K562 (cell line): ENCODE data around the gene TRERF1. TPM values are rescaled to one million over a fixed set of nuclear protein-coding genes. Genes with fewer than 3 reads are reported as not detected.

ENCODE experiments used
- DMBX1 ChIP-seq: fragments of 250-450 bp; sonication (Bioruptor Pico); IDR thresholded peaks from 2 replicates; pipeline ENCODE4 v1.8.0; 2022; ENCODE audit warnings: inconsistent platforms, mild to moderate bottlenecking, moderate library complexity, borderline replicate concordance
- FOXK1 ChIP-seq: sonication (generic); formaldehyde crosslinking; IDR thresholded peaks from 2 replicates; pipeline ENCODE4 v1.8.0; 2022; ENCODE audit warnings: missing genetic modification reagents, mild to moderate bottlenecking, borderline replicate concordance
- GABPB1 ChIP-seq: sonication (generic); formaldehyde crosslinking; IDR thresholded peaks from 2 replicates; pipeline ENCODE4 v1.8.0; 2022; ENCODE audit warnings: mild to moderate bottlenecking, missing genetic modification reagents
- ID3 ChIP-seq, 2 experiments: fragments of 250-450 bp in 1 of 2; fragments of 450-650 bp in 1 of 2; sonication (Bioruptor Pico) in 1 of 2; IDR thresholded peaks; 2 replicates each; pipeline versions ENCODE4 v1.6.1 to v1.8.0; 2016 to 2021; ENCODE audit warnings: mild to moderate bottlenecking in 2 of 2, moderate library complexity in 2 of 2, missing compliant biosample characterization in 1 of 2, missing genetic modification characterization in 1 of 2
- MBD1 ChIP-seq: fragments of 250-450 bp; sonication (Bioruptor Pico); IDR thresholded peaks from 2 replicates; pipeline ENCODE4 v1.8.0; 2022; ENCODE audit warnings: inconsistent platforms
- MCM3 ChIP-seq: fragments of 450-650 bp; IDR thresholded peaks from 2 replicates; pipeline ENCODE4 v1.6.1; 2016
- MED1 ChIP-seq: sonication (generic); formaldehyde crosslinking; IDR thresholded peaks from 2 replicates; pipeline ENCODE4 v1.8.1; 2023; ENCODE audit warnings: missing genetic modification reagents, borderline replicate concordance
- NUFIP1 ChIP-seq: fragments of 450-650 bp; IDR thresholded peaks from 2 replicates; pipeline ENCODE4 v1.6.1; 2018; ENCODE audit not compliant: partially characterized antibody
- PHF20 ChIP-seq: fragments of 450-650 bp; IDR thresholded peaks from 2 replicates; pipeline ENCODE4 v1.6.1; 2018; ENCODE audit not compliant: partially characterized antibody
- POLR2A ChIP-seq: fragments of 450-650 bp; conservative IDR thresholded peaks from 2 replicates; pipeline ENCODE4 v1.6.1; 2016
- POLR3G ChIP-seq: IDR thresholded peaks from 2 replicates; pipeline ENCODE4 v1.6.1; 2011; ENCODE audit not compliant: insufficient read length, insufficient replicate concordance; ENCODE audit errors: extremely low read depth
- RB1 ChIP-seq: fragments of 450-650 bp; IDR thresholded peaks from 2 replicates; pipeline ENCODE4 v1.6.1; 2017; ENCODE audit warnings: low read depth, mild to moderate bottlenecking
- RBM22 ChIP-seq: fragments of 200-400 bp; formaldehyde crosslinking; IDR thresholded peaks from 2 replicates; pipeline ENCODE4 v1.6.1; 2018; ENCODE audit warnings: low read length, low read depth; ENCODE audit not compliant: poor library complexity, severe bottlenecking
- SMC3 ChIP-seq: conservative IDR thresholded peaks from 2 replicates; pipeline ENCODE4 v1.6.1; 2011; ENCODE audit warnings: low read depth, low read length, improper control_type of control experiment; ENCODE audit not compliant: insufficient read depth
- TBL1XR1 ChIP-seq, 2 experiments: IDR thresholded peaks; 2 replicates each; pipeline ENCODE4 v1.6.1; 2012; ENCODE audit warnings: improper control_type of control experiment in 2 of 2, low read length in 2 of 2, mild to moderate bottlenecking in 1 of 2
- USF1 ChIP-seq: sonication (generic); formaldehyde crosslinking; IDR thresholded peaks from 2 replicates; pipeline ENCODE4 v1.9.0; 2022; ENCODE audit warnings: mild to moderate bottlenecking, missing genetic modification reagents
- ZBTB5 ChIP-seq: fragments of 450-650 bp; IDR thresholded peaks from 2 replicates; pipeline ENCODE4 v1.6.1; 2017; ENCODE audit warnings: antibody characterized with exemption
- ZNF133 ChIP-seq: fragments of 250-450 bp; sonication (Bioruptor Pico); IDR thresholded peaks from 2 replicates; pipeline ENCODE4 v1.4.0; 2020; ENCODE audit warnings: mild to moderate bottlenecking
- ZNF277 ChIP-seq: fragments of 250-450 bp; sonication (Bioruptor Pico); IDR thresholded peaks from 2 replicates; pipeline ENCODE4 v1.8.0; 2022; ENCODE audit warnings: inconsistent platforms, mild to moderate bottlenecking, moderate library complexity, borderline replicate concordance
- ZNF354B ChIP-seq: fragments of 250-450 bp; sonication (Bioruptor Pico); IDR thresholded peaks from 2 replicates; pipeline ENCODE4 v1.4.0; 2020
- polyA plus RNA-seq, 8 experiments: library from polyadenylated mRNA; depleted of rRNA in 4 of 8; stranded (reverse) in 5 of 8; unstranded in 3 of 8; fragments of >200 nt; fragmentation: Nextera tagmentation in 2 of 8; fragmentation: Illumina TruSeq in 1 of 8; extraction: Ambion mirVana in 2 of 8; extraction: Trizol in 1 of 8; gene quantifications; 2 replicates each; pipeline versions ENCODE4 v1.2.1 to v1.2.3, GENCODE V29; 2011 to 2014; ENCODE audit warnings: inconsistent platforms in 1 of 8, missing spikeins in 1 of 8
- total RNA-seq, 7 experiments: library from RNA; depleted of rRNA in 6 of 7; stranded (reverse); fragments of >200 nt in 6 of 7; fragmentation: Illumina TruSeq in 2 of 7; extraction: Trizol in 2 of 7; gene quantifications; 2 replicates each; pipeline versions ENCODE4 v1.2.1 to v1.2.3, GENCODE V29; 2011 to 2021; ENCODE audit warnings: low replicate concordance in 1 of 7

The TRERF1 gene
- total and polyA plus RNA-seq, 9 of the 15 experiments (the other 6 are each of a cell fraction or from before 2014, with no cell fraction given): 0.04 to 0.20 (median 0.07) TPM; not detected in 3

GRCh38 chr6:42217519-42218367 lies 234.0 kb downstream of the TRERF1 start, which contains the start of gene MRPS10 (continued):
- no peak for TF ChIP-seq MBD1 (CRISPR knock-in tag)
- no peak for TF ChIP-seq ZBTB5
- peak; percentile 47; the same call in 1 of the 2 replicates for TF ChIP-seq RB1
- TF ChIP-seq ZNF277 (CRISPR knock-in tag): no peak
- TF ChIP-seq MED1 (CRISPR knock-in tag): no peak
- TF ChIP-seq POLR2A: peak; percentile 97
- TF ChIP-seq TBL1XR1 (IDR thresholded peaks at IDR 0.05; ENCODE audit: low read length in 2 of 2): 0 out of 4 replicates have a peak, but pooled peaks of 1 of the 2 experiments have one; percentile 10
- TF ChIP-seq FOXK1: no peak
- no peak for TF ChIP-seq ZNF133 (CRISPR knock-in tag)
- no peak for TF ChIP-seq ZNF354B
- no peak for TF ChIP-seq NUFIP1
- TF ChIP-seq ID3 (CRISPR knock-in tag; IDR thresholded peaks at IDR 0.05): no peak
- 0 out of 2 replicates have a peak, but pooled peaks have one; percentile 66 for TF ChIP-seq ID3 (tag; IDR thresholded peaks at IDR 0.05)
- no peak for TF ChIP-seq RBM22
- peak; percentile 99 for TF ChIP-seq GABPB1 (CRISPR knock-in tag)
- TF ChIP-seq MCM3: no peak
- no peak for TF ChIP-seq DMBX1 (CRISPR knock-in tag)
- peak; percentile 92 for TF ChIP-seq PHF20
- TF ChIP-seq USF1 (CRISPR knock-in tag): no peak
- no peak for TF ChIP-seq POLR3G
- no peak for TF ChIP-seq SMC3
